DMS79 (cell line): ENCODE data around the gene SLC9A5.
A peak's percentile ranks its signal among the peaks of the same experiment; 100 is the strongest.

Source experiments
- DNase-seq: peaks from one replicate; lab custom pipeline; 2025; lab: John Stamatoyannopoulos, UW

SLC9A5 gene

GRCh38 chr16:67216612-67217490 lies 31.9 kb upstream of the SLC9A5 start:
- no peak for DNase-seq

- no peak for DNase-seq
Measured at GRCh38 chr16:67223992-67224391, 24.8 kb upstream of the SLC9A5 start.

GRCh38 chr16:67226295-67226803 lies 22.4 kb upstream of the SLC9A5 start:
- DNase-seq, result peak; percentile 19

GRCh38 chr16:67226804-67227566 lies 21.8 kb upstream of the SLC9A5 start, which contains the start of gene TMEM208:
Gene TMEM208, plus strand, starts transcription at chr16:67227130. Its CDS starts 89 bp downstream, at chr16:67227219.
- peak; percentile 88 for DNase-seq

GRCh38 chr16:67227567-67227921 lies 21.2 kb upstream of the SLC9A5 start:
- DNase-seq, result no peak

GRCh38 chr16:67228034-67228785 lies 20.6 kb upstream of the SLC9A5 start:
- no peak for DNase-seq

- no peak for DNase-seq
Measured at GRCh38 chr16:67228905-67229304, 19.9 kb upstream of the SLC9A5 start.

- no peak for DNase-seq
Measured at GRCh38 chr16:67229906-67230808, 18.6 kb upstream of the SLC9A5 start.

- DNase-seq, result no peak
Measured at GRCh38 chr16:67230809-67231660, 17.7 kb upstream of the SLC9A5 start.

GRCh38 chr16:67233596-67233995 lies 15.2 kb upstream of the SLC9A5 start:
- DNase-seq, result no peak

GRCh38 chr16:67234180-67234597 lies 14.6 kb upstream of the SLC9A5 start:
- no peak for DNase-seq

- no peak for DNase-seq
Measured at GRCh38 chr16:67235816-67236562, 12.8 kb upstream of the SLC9A5 start.

GRCh38 chr16:67236563-67237395 lies 12.0 kb upstream of the SLC9A5 start:
- no peak for DNase-seq

- DNase-seq, result no peak
Measured at GRCh38 chr16:67237396-67238277, 11.1 kb upstream of the SLC9A5 start.

- DNase-seq, result no peak
Measured at GRCh38 chr16:67238278-67238575, 10.6 kb upstream of the SLC9A5 start.

GRCh38 chr16:67238806-67239470 lies 9.8 kb upstream of the SLC9A5 start:
- DNase-seq, result no peak

- DNase-seq, result peak; percentile 58
Measured at GRCh38 chr16:67240506-67240905, 8.3 kb upstream of the SLC9A5 start.
